Gastroesophageal sphincter (tissue), 3 donors: Measurements from ENCODE around the gene PSMD5.

ENCODE experiments used
- EP300 ChIP-seq: sonication (generic); formaldehyde crosslinking; IDR thresholded peaks from one replicate; pipeline ENCODE4 v1.6.1; 2017; ENCODE audit warnings: antibody characterized with exemption, mild to moderate bottlenecking
- POLR2A ChIP-seq, 2 donors: fragments of 450-650 bp; IDR thresholded peaks; one replicate each; pipeline ENCODE4 v1.6.1; 2017; ENCODE audit warnings: antibody characterized with exemption in 2 of 2, mild to moderate bottlenecking in 2 of 2, moderate library complexity in 1 of 2
- POLR2AphosphoS5 ChIP-seq: sonication (generic); formaldehyde crosslinking; IDR thresholded peaks from one replicate; pipeline ENCODE4 v1.6.1; 2017; ENCODE audit warnings: antibody characterized with exemption
- TF ChIP-seq, protein P1 (sequence below), 4 experiments: fragments of 200-600 bp in 2 of 4; fragments of 450-650 bp in 2 of 4; sonication (generic) in 1 of 4; IDR thresholded peaks; one replicate each; pipeline ENCODE4 v1.5.1; 2017 to 2019; ENCODE audit warnings: antibody characterized with exemption in 4 of 4, mild to moderate bottlenecking in 2 of 4, moderate library complexity in 2 of 4

DNA sequence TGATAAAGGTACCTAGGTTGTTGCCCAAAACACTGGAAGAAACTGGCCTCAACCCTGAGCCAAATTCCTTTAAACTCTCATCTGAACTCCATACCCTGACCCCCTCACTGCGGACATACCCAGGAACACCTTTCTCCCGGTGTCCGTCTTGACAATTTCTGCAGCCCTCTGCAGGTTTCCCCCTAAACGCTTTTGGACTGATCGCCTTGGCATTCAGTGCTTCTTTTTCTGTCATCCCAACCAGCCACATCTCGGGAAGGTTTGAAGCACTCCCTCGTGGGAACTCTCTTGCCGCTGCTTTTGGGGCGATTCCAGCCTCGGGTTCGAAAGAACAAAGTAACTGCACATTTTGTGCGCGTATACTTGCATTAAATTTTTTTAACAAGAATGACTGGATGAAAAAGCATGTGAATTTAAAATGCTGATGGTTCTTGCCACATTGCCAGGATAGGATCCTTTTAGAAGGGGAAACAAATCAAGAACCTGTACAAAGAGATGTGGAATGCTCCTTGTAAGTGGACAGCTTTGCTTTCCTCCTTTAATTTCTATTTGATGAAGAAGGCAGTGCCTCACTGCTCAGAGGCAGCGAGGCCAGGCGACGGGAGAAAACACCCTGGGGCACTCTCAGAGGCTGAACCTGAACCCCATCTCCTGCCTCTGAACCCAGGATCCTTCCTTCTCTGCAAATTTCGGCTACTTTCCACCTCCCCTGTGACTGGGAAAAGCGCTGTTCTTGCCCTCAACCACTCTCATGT is 615 bp downstream of the PSMD5 start:
- TF ChIP-seq, protein P1, sequence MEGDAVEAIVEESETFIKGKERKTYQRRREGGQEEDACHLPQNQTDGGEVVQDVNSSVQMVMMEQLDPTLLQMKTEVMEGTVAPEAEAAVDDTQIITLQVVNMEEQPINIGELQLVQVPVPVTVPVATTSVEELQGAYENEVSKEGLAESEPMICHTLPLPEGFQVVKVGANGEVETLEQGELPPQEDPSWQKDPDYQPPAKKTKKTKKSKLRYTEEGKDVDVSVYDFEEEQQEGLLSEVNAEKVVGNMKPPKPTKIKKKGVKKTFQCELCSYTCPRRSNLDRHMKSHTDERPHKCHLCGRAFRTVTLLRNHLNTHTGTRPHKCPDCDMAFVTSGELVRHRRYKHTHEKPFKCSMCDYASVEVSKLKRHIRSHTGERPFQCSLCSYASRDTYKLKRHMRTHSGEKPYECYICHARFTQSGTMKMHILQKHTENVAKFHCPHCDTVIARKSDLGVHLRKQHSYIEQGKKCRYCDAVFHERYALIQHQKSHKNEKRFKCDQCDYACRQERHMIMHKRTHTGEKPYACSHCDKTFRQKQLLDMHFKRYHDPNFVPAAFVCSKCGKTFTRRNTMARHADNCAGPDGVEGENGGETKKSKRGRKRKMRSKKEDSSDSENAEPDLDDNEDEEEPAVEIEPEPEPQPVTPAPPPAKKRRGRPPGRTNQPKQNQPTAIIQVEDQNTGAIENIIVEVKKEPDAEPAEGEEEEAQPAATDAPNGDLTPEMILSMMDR (IDR thresholded peaks at IDR 0.05) = no peak
- TF ChIP-seq POLR2A (IDR thresholded peaks at IDR 0.05) = no peak
- TF ChIP-seq POLR2AphosphoS5 = no peak
- TF ChIP-seq EP300 = no peak
